SK-N-SH (cell line): ENCODE measurements around the gene AMT.

Source experiments
- GATA2 ChIP-seq: sonication (generic); formaldehyde crosslinking; IDR thresholded peaks from 2 replicates; pipeline ENCODE4 v1.5.0; 2020; ENCODE audit warnings: mild to moderate bottlenecking, missing genetic modification reagents
- POLR2AphosphoS5 ChIP-seq: IDR thresholded peaks from 2 replicates; pipeline ENCODE4 v1.6.1; 2012; ENCODE audit warnings: low read depth, low read length
- TF ChIP-seq, protein P1 (sequence below): fragments of 200-600 bp; sonication (generic); IDR thresholded peaks from 2 replicates; pipeline ENCODE4 v1.6.1; 2017; ENCODE audit warnings: antibody characterized with exemption, mild to moderate bottlenecking, moderate library complexity
- TF ChIP-seq, protein P2 (sequence below): IDR thresholded peaks from 2 replicates; pipeline ENCODE4 v1.4.0; 2012; ENCODE audit warnings: low read depth, borderline replicate concordance
- TF ChIP-seq, protein P3 (sequence below): fragments of 150-350 bp; IDR thresholded peaks from 2 replicates; pipeline ENCODE4 v1.6.1; 2017; ENCODE audit warnings: antibody characterized with exemption, low read length, low read depth, borderline replicate concordance

DNA sequence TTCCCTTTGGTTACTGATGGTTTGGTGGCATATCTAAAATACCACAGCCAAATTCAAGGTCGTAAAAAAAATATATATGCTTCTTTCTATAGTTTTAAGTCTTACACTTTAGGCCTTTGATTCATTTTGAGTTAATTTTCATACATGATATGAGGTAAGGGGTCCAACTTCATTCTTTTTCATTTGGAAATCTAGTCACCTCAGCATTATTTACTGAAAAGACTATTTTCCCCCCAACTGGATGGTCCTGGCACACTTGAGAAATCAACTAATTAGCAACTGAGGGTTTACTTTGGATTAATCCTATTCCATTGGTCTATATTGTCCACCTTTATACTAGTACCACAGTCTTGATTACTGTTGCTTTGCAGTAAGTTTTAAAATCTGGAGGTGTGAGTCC, 36.7 kb downstream of the AMT start:
- TF ChIP-seq POLR2AphosphoS5: no peak
- TF ChIP-seq, protein P1, sequence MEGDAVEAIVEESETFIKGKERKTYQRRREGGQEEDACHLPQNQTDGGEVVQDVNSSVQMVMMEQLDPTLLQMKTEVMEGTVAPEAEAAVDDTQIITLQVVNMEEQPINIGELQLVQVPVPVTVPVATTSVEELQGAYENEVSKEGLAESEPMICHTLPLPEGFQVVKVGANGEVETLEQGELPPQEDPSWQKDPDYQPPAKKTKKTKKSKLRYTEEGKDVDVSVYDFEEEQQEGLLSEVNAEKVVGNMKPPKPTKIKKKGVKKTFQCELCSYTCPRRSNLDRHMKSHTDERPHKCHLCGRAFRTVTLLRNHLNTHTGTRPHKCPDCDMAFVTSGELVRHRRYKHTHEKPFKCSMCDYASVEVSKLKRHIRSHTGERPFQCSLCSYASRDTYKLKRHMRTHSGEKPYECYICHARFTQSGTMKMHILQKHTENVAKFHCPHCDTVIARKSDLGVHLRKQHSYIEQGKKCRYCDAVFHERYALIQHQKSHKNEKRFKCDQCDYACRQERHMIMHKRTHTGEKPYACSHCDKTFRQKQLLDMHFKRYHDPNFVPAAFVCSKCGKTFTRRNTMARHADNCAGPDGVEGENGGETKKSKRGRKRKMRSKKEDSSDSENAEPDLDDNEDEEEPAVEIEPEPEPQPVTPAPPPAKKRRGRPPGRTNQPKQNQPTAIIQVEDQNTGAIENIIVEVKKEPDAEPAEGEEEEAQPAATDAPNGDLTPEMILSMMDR: no peak
- TF ChIP-seq GATA2 (CRISPR knock-in tag): no peak
- TF ChIP-seq, protein P2, sequence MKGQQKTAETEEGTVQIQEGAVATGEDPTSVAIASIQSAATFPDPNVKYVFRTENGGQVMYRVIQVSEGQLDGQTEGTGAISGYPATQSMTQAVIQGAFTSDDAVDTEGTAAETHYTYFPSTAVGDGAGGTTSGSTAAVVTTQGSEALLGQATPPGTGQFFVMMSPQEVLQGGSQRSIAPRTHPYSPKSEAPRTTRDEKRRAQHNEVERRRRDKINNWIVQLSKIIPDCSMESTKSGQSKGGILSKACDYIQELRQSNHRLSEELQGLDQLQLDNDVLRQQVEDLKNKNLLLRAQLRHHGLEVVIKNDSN: no peak
- TF ChIP-seq, protein P3, sequence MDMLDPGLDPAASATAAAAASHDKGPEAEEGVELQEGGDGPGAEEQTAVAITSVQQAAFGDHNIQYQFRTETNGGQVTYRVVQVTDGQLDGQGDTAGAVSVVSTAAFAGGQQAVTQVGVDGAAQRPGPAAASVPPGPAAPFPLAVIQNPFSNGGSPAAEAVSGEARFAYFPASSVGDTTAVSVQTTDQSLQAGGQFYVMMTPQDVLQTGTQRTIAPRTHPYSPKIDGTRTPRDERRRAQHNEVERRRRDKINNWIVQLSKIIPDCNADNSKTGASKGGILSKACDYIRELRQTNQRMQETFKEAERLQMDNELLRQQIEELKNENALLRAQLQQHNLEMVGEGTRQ: no peak
